Thoracic aorta (tissue), 2 donors: ENCODE data around the gene TFF1. TPM values are rescaled to one million over a fixed set of nuclear protein-coding genes. Genes with fewer than 3 reads are reported as not detected.

Experiments
- ATAC-seq: fragments of 150-250 bp; one replicate; pipeline ENCODE4 v1.8.0; 2017; ENCODE audit warnings: low read depth; ENCODE audit not compliant: insufficient number of reproducible peaks, low FRiP score
- DNase-seq: peaks from one replicate; pipeline ENCODE4 v3.0.0-alpha.2; 2020; ENCODE audit warnings: low spot score
- H3K27ac ChIP-seq, 2 donors: fragments of 200-600 bp; sonication (generic); 1 replicate in 1 of 2; 2 replicates in 1 of 2; pipeline ENCODE4 v1.5.1; 2016; ENCODE audit warnings: mild to moderate bottlenecking in 2 of 2, moderate library complexity in 2 of 2
- H3K27me3 ChIP-seq: fragments of 200-600 bp; sonication (generic); replicated peaks from 2 replicates; pipeline ENCODE4 v1.6.0; 2016; ENCODE audit warnings: mild to moderate bottlenecking; ENCODE audit not compliant: insufficient read depth
- H3K36me3 ChIP-seq: fragments of 200-600 bp; sonication (generic); one replicate; pipeline ENCODE4 v1.5.1; 2016
- H3K4me1 ChIP-seq, 2 donors: fragments of 200-600 bp; sonication (generic); 1 replicate in 1 of 2; 2 replicates in 1 of 2; pipeline versions ENCODE4 v1.5.1 to v1.6.0; 2016; ENCODE audit warnings: low read depth in 2 of 2, mild to moderate bottlenecking in 1 of 2; ENCODE audit not compliant: control insufficient read depth in 1 of 2
- H3K4me3 ChIP-seq: fragments of 200-600 bp; sonication (generic); 2 replicates; pipeline ENCODE4 v1.5.1; 2016; ENCODE audit warnings: mild to moderate bottlenecking
- H3K9me3 ChIP-seq: fragments of 200-600 bp; sonication (generic); 2 replicates; pipeline ENCODE4 v1.5.1; 2016
- CTCF ChIP-seq: fragments of 200-600 bp; sonication (generic); IDR thresholded peaks from one replicate; pipeline ENCODE4 v1.5.1; 2019; ENCODE audit warnings: antibody characterized with exemption
- total RNA-seq, 2 donors: library from RNA; depleted of rRNA; stranded (reverse); fragments of >200 nt; gene quantifications; one replicate each; pipeline versions ENCODE4 v1.1.0 to v1.2.3, GENCODE V29; 2016

The TFF1 gene
- total RNA-seq, 2 donors from 2014 or later, result 85.8 TPM; not detected in 1

- TF ChIP-seq CTCF, result no peak
- H3K36me3 ChIP-seq, result no peaks in the 10 kb centered on the region
- no peaks in the 10 kb centered on the region for H3K4me1 ChIP-seq
- DNase-seq, result no peak
- H3K9me3 ChIP-seq, result peaks cover 4% of the 10 kb centered on the region
- no peaks in the 10 kb centered on the region for H3K27me3 ChIP-seq
- H3K4me3 ChIP-seq, result no peak overlapping the region
- H3K27ac ChIP-seq, result no peak overlapping the region
- no peak for ATAC-seq
Measured at GRCh38 chr21:42357307-42357706, 9.0 kb downstream of the TFF1 start.

GRCh38 chr21:42356650-42357049 is 9.7 kb downstream of the TFF1 start:
- H3K4me1 ChIP-seq, result no peaks in the 10 kb centered on the region
- no peak overlapping the region for H3K4me3 ChIP-seq
- no peak overlapping the region for H3K27ac ChIP-seq
- no peak for ATAC-seq
- no peaks in the 10 kb centered on the region for H3K36me3 ChIP-seq
- TF ChIP-seq CTCF, result no peak
- peaks cover 4% of the 10 kb centered on the region for H3K9me3 ChIP-seq
- DNase-seq, result no peak
- H3K27me3 ChIP-seq, result no peaks in the 10 kb centered on the region

- Histone ChIP-seq H3K4me1 (no peaks in the 10 kb centered on the region), H3K9me3 (peaks cover 4% of the 10 kb centered on the region), H3K27me3 (no peaks in the 10 kb centered on the region), H3K27ac (no peak overlapping the region), H3K4me3 (no peak overlapping the region), H3K36me3 (no peaks in the 10 kb centered on the region)
- no peak for TF ChIP-seq CTCF
- no peak for DNase-seq
- ATAC-seq, result no peak
Measured at GRCh38 chr21:42356046-42356445, 10.3 kb downstream of the TFF1 start.

- Histone ChIP-seq H3K27ac (no peak overlapping the region), H3K9me3 (peaks cover 4% of the 10 kb centered on the region), H3K27me3 (no peaks in the 10 kb centered on the region), H3K4me3 (no peak overlapping the region), H3K36me3 (no peaks in the 10 kb centered on the region), H3K4me1 (no peaks in the 10 kb centered on the region)
- no peak for TF ChIP-seq CTCF
- ATAC-seq (no peak), DNase-seq (no peak)
Measured at GRCh38 chr21:42353623-42354022, 12.7 kb downstream of the TFF1 start.

GRCh38 chr21:42352441-42353095 is 13.8 kb downstream of the TFF1 start:
- Histone ChIP-seq H3K4me1 (no peaks in the 10 kb centered on the region), H3K4me3 (no peak overlapping the region), H3K9me3 (peaks cover 4% of the 10 kb centered on the region), H3K36me3 (no peaks in the 10 kb centered on the region), H3K27me3 (no peaks in the 10 kb centered on the region), H3K27ac (no peak overlapping the region)
- TF ChIP-seq CTCF, result no peak
- no peak for ATAC-seq
- no peak for DNase-seq
